HG02610 (cell line): ENCODE results near the gene LIN7A.

Experiments
- ATAC-seq: cut with Tn5 transposase; IDR thresholded peaks from one replicate; pipeline ENCODE4 v1.9.1; 2021; ENCODE audit warnings: mild to moderate bottlenecking, moderate library complexity; ENCODE audit not compliant: unreplicated experiment

LIN7A gene

DNA sequence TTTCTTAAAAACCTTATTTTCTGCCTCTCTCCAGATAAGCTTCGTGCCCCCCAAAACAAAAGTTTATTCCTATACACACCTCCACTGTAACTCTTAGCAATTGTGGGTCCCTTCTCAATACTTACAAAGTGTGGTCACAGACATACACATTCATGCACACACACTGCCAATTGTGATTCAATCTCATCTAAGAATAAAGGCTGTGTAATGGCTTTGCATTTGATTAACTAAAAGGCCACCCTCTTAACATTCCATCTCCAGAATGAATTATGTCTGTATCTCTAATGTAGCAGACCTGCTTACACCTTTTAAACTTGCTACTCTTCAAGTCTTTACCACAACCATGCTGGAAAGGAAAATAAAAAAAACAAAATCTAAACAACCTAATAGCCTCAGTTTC lies 171.5 kb downstream of the LIN7A start:
- no peak for ATAC-seq

DNA sequence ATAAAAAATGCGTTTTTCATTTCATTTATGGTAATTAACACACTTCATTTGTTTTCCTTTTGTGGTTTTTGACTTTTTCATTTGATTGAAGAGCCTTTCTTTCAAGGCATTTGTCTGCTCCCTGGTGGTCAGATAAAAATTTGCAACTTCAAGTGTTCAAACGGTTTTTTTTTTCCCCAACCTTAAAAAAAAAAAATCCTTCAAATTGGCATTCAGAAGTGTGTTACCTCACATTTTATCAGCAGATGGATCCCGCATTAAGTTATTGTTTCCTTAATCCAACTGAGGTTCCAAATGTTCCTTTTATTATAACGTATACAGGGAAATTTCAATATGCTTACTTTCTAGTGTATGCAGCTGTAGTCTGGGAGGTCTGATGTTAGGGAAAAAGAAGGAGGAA lies 173.9 kb downstream of the LIN7A start:
- no peak for ATAC-seq

DNA sequence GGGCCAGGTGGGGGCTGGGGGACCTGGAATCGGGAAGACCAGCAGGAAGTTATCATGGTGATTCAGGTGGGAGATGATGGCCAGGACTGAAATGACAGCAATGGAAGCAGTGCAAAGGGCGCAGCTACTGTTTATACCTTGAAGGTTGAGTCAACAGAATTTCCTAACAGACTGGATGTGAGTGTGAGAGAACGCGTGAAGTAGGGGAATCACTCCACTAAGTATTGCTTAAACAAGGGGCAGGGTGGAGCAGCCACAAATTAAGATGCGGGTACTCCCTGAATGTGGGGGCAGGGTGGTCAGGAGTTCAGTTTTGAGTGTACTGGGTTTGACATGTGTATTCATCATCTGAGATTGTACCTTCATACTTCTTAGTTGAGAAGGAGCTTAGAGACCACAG lies 175.9 kb downstream of the LIN7A start:
- peak; percentile 67 for ATAC-seq

DNA sequence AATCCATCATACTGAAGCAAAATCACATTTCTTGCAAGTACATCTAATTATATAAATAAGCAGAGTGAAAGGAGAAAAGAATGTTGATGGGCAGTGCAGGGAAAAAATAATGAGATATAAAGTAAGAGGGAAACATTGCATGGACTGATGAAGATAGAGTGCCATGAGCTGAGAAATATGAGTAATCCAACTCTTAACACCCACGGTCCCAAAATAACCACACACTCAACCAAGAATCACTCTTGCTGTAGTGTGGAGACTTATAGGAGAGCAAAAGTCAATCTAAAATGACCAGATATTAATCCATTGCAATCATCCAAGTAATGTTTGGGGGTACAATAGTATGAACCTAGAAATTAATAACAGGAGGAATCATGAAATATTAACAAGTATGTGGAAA lies 180.9 kb downstream of the LIN7A start:
- ATAC-seq, result peak; percentile 89

DNA sequence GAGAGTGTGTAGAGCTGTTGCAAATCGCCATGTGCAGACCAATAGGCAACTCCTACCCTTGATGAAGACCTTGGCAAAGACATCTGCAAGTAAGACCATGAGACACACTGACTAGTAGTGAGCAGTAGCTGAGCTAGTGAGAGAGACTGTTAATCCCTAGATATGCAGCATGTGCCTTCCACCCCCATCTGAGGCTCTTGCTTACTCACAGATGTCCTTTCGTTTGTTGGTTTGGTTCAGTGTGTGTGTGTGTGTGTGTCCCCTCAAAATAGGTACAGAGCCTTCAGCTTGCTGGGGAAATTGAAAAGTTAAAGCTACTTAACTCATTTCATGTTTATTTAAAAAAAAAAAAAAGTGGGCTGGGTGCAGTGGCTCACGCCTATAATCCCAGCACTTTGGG lies 183.5 kb downstream of the LIN7A start:
- no peak for ATAC-seq

DNA sequence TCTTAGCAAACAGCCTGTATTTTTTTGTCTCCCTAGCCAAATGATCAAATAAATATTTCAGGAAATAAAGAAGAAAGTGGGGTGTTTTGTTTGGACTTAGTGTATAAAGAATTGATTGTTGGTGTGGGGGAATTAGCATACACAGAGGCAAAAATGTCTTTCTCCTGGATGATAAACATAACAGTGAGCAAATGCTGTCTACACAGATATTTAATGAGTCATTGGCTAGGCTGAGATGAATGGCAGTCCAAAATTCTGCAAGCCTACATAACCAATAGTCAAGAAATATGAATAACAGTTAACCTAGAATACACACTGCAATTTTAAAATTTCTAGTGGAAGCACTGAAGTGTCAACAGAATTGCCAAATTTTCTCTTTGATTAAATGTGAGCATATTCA lies 185.3 kb downstream of the LIN7A start:
- no peak for ATAC-seq

DNA sequence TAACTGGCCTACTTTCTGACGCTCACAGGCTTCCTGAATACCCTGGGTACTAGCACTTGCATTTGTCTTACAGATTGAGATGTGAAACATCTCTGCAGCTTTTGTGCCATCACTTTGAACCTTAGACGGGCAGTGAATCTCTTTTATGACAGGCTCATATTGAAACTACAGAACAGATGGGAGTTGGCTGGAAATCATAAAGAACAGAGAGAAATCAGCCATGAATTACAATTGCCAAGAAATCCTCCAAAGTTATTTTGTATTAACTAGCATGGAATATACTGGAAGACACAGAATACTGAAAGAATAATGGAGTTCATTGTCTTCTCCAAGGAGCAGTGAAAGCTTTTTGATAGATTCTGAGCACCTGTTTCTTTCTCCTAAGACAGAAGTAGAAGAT lies 188.3 kb downstream of the LIN7A start:
- ATAC-seq, result no peak

DNA sequence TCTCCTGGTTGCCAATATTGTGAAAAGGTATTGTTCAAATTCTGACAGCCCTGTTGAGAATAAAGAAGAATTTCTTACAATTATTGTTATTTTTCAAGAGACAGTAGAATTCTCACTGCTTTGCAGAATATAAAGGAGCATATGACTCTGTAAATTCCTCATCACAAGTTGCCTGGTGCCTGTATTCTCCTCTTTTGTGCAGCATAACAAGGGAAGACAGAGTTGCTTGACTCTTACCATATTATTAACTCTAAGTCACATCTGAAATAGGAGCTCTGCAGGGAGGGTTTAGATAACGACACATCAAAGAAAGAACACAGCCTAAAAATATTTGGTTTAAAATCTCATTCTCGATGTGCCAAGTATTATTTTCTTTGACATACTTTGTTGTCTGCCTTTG lies 189.9 kb downstream of the LIN7A start:
- ATAC-seq, result no peak

DNA sequence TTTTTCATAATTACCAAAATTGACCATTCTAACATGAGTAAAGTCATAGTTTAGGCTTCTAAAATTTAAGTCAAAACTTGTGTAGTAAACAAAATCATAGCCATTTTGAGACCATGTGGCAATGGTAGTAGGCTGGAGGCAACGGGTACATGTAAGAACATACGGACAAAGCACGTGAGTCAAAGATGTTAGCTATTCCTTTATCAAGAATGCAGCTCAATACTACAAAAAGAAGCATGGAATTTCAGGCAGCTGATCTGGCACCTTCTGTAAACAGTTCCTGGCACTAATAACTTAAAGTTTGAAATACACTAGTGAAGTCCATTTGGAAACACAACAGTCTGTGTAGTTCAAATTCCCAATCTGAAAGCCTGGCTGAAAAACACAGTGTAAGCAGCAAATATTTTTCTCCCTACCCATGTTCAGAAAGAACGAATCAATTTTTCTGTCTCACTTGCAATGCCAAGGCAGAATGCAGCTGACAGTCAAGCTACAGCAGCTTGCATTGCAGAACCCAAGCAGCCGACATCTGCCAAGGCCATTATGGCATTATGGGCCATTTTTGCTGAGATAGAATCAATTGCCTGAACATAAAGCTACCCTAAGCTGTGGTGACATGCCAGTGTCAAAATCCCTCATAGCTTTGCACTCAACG lies 191.8 kb downstream of the LIN7A start:
- ATAC-seq, result no peak
